GM12878 (cell line): ENCODE measurements around the gene GRIK3. TPM values are rescaled to one million over a fixed set of nuclear protein-coding genes. Genes with fewer than 3 reads are reported as not detected.

Experiments used
- ATAC-seq: fragments of 200-7000 bp; cut with Tn5 transposase; 3 replicates; pipeline ENCODE4 v1.9.1; 2020; ENCODE audit warnings: mild to moderate bottlenecking, moderate library complexity
- BruUV-seq: library from RNA; stranded (reverse); fragments of 400-500 nt; replicated peaks from 2 replicates; lab custom pipeline; 2021; lab: Mats Ljungman, UMichigan
- CTCF ChIA-PET: fragments of 300-600 bp; sonication (Branson Sonifier 250); formaldehyde crosslinking; extraction: SDS; loops from one replicate; lab custom pipeline; 2021; ENCODE audit warnings: inconsistent platforms; lab: Yijun Ruan, JAX
- POLR2A ChIA-PET: fragments of 350-600 bp; formaldehyde crosslinking; extraction: SDS; loops from one replicate; lab custom pipeline; 2021; ENCODE audit warnings: inconsistent platforms; lab: Charles Lee
- RAD21 ChIA-PET: fragments of 300-600 bp; sonication (Branson Sonifier 250); formaldehyde crosslinking; loops from one replicate; lab custom pipeline; 2023; ENCODE audit warnings: antibody characterized with exemption; ENCODE audit not compliant: unreplicated experiment; lab: Charles Lee
- SMC1A ChIA-PET: fragments of 300-600 bp; sonication (Branson Sonifier 250); formaldehyde crosslinking; loops from one replicate; lab custom pipeline; 2023; ENCODE audit not compliant: unreplicated experiment, uncharacterized antibody; lab: Charles Lee
- DNase-seq: peaks from one replicate; pipeline ENCODE4 v3.0.0-alpha.2; 2011; ENCODE audit warnings: low read depth, low spot score
- FAIRE-seq: peaks from 3 replicates; lab custom pipeline; 2011; peaks lifted over from hg19 to GRCh38; lab: Jason Lieb, UNC
- H2AFZ ChIP-seq: 2 replicates; pipeline ENCODE4 v1.6.0; 2011; ENCODE audit warnings: low read depth, low read length, control low read depth; ENCODE audit not compliant: control insufficient read depth
- H3K27ac ChIP-seq: 2 replicates; pipeline ENCODE4 v1.5.1; 2011; ENCODE audit warnings: control low read depth; ENCODE audit not compliant: control insufficient read depth, insufficient read depth
- H3K27me3 ChIP-seq, 2 experiments: replicated peaks in 1 of 2; 2 replicates each; pipeline versions ENCODE4 v1.6.0 to v1.6.1; 2011; ENCODE audit warnings: low read length in 1 of 2; ENCODE audit not compliant: control insufficient read depth in 2 of 2, insufficient read depth in 2 of 2
- H3K36me3 ChIP-seq, 2 experiments: 2 replicates each; pipeline ENCODE4 v1.5.1; 2011; ENCODE audit warnings: low read length in 1 of 2; ENCODE audit not compliant: control insufficient read depth in 2 of 2, insufficient read depth in 2 of 2
- H3K4me1 ChIP-seq: 2 replicates; pipeline ENCODE4 v1.6.1; 2011; ENCODE audit warnings: mild to moderate bottlenecking, low read length, moderate library complexity, mixed read lengths; ENCODE audit not compliant: control insufficient read depth, insufficient read depth
- H3K4me2 ChIP-seq: 2 replicates; pipeline ENCODE4 v1.6.0; 2011; ENCODE audit warnings: control low read depth; ENCODE audit not compliant: control insufficient read depth, insufficient read depth
- H3K4me3 ChIP-seq: fragments of 200-600 bp; sonication (generic); 2 replicates; pipeline ENCODE4 v1.5.1; 2016
- H3K79me2 ChIP-seq: 2 replicates; pipeline ENCODE4 v1.6.0; 2011; ENCODE audit warnings: low read length; ENCODE audit not compliant: control insufficient read depth, insufficient read depth
- H3K9ac ChIP-seq: 2 replicates; pipeline ENCODE4 v1.8.0; 2011; ENCODE audit warnings: low read length, control low read depth, mixed read lengths; ENCODE audit not compliant: control insufficient read depth, insufficient read depth
- H3K9me3 ChIP-seq: replicated peaks from 3 replicates; pipeline ENCODE4 v1.5.1; 2011; ENCODE audit warnings: mild to moderate bottlenecking, low read length; ENCODE audit not compliant: control insufficient read depth, insufficient read depth
- H4K20me1 ChIP-seq: 2 replicates; pipeline ENCODE4 v1.6.0; 2011; ENCODE audit not compliant: control insufficient read depth, insufficient read depth
- USF1 ChIP-seq: IDR thresholded peaks from 2 replicates; pipeline ENCODE4 v1.6.1; 2011; ENCODE audit warnings: borderline replicate concordance, low read depth, mild to moderate bottlenecking, moderate library complexity, mixed read lengths, low read length; ENCODE audit not compliant: insufficient read depth; ENCODE audit errors: extremely low read length
- ZBTB40 ChIP-seq: fragments of 450-650 bp; IDR thresholded peaks from 2 replicates; pipeline ENCODE4 v1.6.1; 2016; ENCODE audit warnings: mild to moderate bottlenecking, moderate library complexity, borderline replicate concordance
- WGBS: methylation state at CpG from one replicate; pipeline ENCODE4 v1.1.6; 2016; ENCODE audit warnings: low lambda C conversion rate; ENCODE audit not compliant: insufficient replicate concordance, insufficient coverage; ENCODE audit errors: missing lambda C conversion rate; 5-methylcytosine and 5-hydroxymethylcytosine counted together
- in situ Hi-C: fragments of 300-500 bp; cut with MboI; formaldehyde crosslinking; loops from 9 replicates; pipeline ENCODE4 v1.14.3; 2018; ENCODE audit warnings: mixed read lengths
- intact Hi-C: fragments of 100-400 bp; cut with micrococcal nuclease; formaldehyde crosslinking; loops from one replicate; pipeline ENCODE4 v1.14.2; 2022; ENCODE audit not compliant: unreplicated experiment
- polyA plus RNA-seq, 11 experiments: library from polyadenylated mRNA; depleted of rRNA in 4 of 11; unstranded in 6 of 11; stranded (reverse) in 5 of 11; fragments of >200 nt; fragmentation: Nextera tagmentation in 4 of 11; fragmentation: Illumina TruSeq in 1 of 11; extraction: Ambion mirVana in 4 of 11; extraction: Trizol in 1 of 11; gene quantifications; 1 replicate in 1 of 11; 2 replicates in 10 of 11; pipeline versions ENCODE4 v1.2.1 to v1.2.3, GENCODE V29; 2011 to 2016; ENCODE audit warnings: inconsistent platforms in 2 of 11, missing spikeins in 2 of 11, low read depth in 1 of 11
- total RNA-seq, 4 experiments: library from RNA; depleted of rRNA in 3 of 4; stranded (reverse); fragments of >200 nt in 3 of 4; fragmentation: Illumina TruSeq in 1 of 4; extraction: Trizol in 1 of 4; gene quantifications; 2 replicates each; pipeline versions ENCODE4 v1.2.1 to v1.2.3, GENCODE V29; 2013 to 2021

The GRIK3 gene
- total and polyA plus RNA-seq, 10 of the 15 experiments (the other 5 are each of a cell fraction or from before 2014, with no cell fraction given): not detected

- no TSS peak for BruUV-seq
- intact Hi-C loops (no loop called here), in situ Hi-C loops (no loop called here)
- Histone ChIP-seq H4K20me1 (no peaks in the 10 kb centered on the region), H3K4me1 (peaks cover 3% of the 10 kb centered on the region; the same call in 1 of the 2 replicates), H3K4me2 (no peak overlapping the region), H3K36me3 (no peaks in the 10 kb centered on the region), H2AFZ (no peak overlapping the region), H3K4me3 (no peak overlapping the region), H3K27ac (no peak overlapping the region), H3K79me2 (no peaks in the 10 kb centered on the region), H3K9ac (no peak overlapping the region), H3K9me3 (no peaks in the 10 kb centered on the region), H3K27me3 (no peaks in the 10 kb centered on the region)
- WGBS: 2% methylated on average over 3 of the region's 3 CpGs
- ATAC-seq: no peak
- CTCF ChIA-PET: interaction anchor here (1.2 kb wide), 1 partner anchor 42 kb away, joined by 3 read pairs; no protein-coding TSS in a partner anchor
- SMC1A ChIA-PET: no interaction called here
- RAD21 ChIA-PET: no interaction called here
- no peak for FAIRE-seq
- POLR2A ChIA-PET: no interaction called here
- TF ChIP-seq ZBTB40: peak; percentile 66
- no peak for TF ChIP-seq USF1
- no peak for DNase-seq
Measured at GRCh38 chr1:36906555-36906954, 127.8 kb downstream of the GRIK3 start.
